K562 (cell line): Measurements from ENCODE around the gene NDUFAF5. TPM values are rescaled to one million over a fixed set of nuclear protein-coding genes. Genes with fewer than 3 reads are reported as not detected.
A peak's percentile ranks its signal among the peaks of the same experiment; 100 is the strongest.

Experiments used
- ATAC-seq: fragments of 200-7000 bp; cut with Tn5 transposase; 3 replicates; pipeline ENCODE4 v1.9.1; 2020; ENCODE audit warnings: moderate library complexity
- BruUV-seq: library from RNA; stranded (reverse); fragments of 400-500 nt; replicated peaks from 2 replicates; lab custom pipeline; 2021; lab: Mats Ljungman, UMichigan
- CTCF ChIA-PET: fragments of 300-600 bp; formaldehyde crosslinking; extraction: SDS; loops from one replicate; lab custom pipeline; 2021; ENCODE audit warnings: low intra/inter-chr PET ratio; lab: Yijun Ruan, JAX
- POLR2A ChIA-PET: fragments of 300-600, 350-650 bp; sonication (Branson Sonifier 250); formaldehyde crosslinking; extraction: SDS; loops from one replicate; lab custom pipeline; 2021; ENCODE audit warnings: antibody characterized with exemption, inconsistent platforms; lab: Yijun Ruan, JAX
- DNase-seq, 4 experiments: peaks; one replicate each; pipeline versions ENCODE4 v3.0.0 to v3.0.0-alpha.2; 2011 to 2018; ENCODE audit warnings: low spot score in 3 of 4, mixed read lengths in 3 of 4; ENCODE audit errors: extremely low read depth in 1 of 4
- FAIRE-seq: peaks from 2 replicates; lab custom pipeline; 2011; peaks lifted over from hg19 to GRCh38; lab: Jason Lieb, UNC
- H2AFZ ChIP-seq: 2 replicates; pipeline ENCODE4 v1.6.0; 2011; ENCODE audit warnings: low read depth, low read length, control low read depth, inconsistent platforms
- H3K27ac ChIP-seq: fragments of 200-600 bp; 3 replicates; pipeline ENCODE4 v1.8.0; 2011; ENCODE audit warnings: low read depth, mild to moderate bottlenecking, control low read depth, inconsistent platforms, low read length, moderate library complexity, mixed read lengths; ENCODE audit errors: extremely low read depth
- H3K27me3 ChIP-seq, 2 experiments: fragments of 300-600 bp in 1 of 2; 2 replicates in 1 of 2; 3 replicates in 1 of 2; pipeline versions ENCODE4 v1.6.0 to v1.8.0; 2011; ENCODE audit warnings: inconsistent platforms in 2 of 2, low read length in 2 of 2, mild to moderate bottlenecking in 1 of 2, mixed read lengths in 1 of 2, moderate library complexity in 1 of 2; ENCODE audit not compliant: control insufficient read depth in 2 of 2, insufficient read depth in 2 of 2
- H3K36me3 ChIP-seq: fragments of 300-600 bp; 3 replicates; pipeline ENCODE4 v1.8.0; 2011; ENCODE audit warnings: mild to moderate bottlenecking, low read length, inconsistent platforms; ENCODE audit not compliant: control insufficient read depth, insufficient read depth
- H3K4me1 ChIP-seq, 2 experiments: fragments of 200-600 bp in 1 of 2; replicated peaks in 1 of 2; 2 replicates in 1 of 2; 3 replicates in 1 of 2; pipeline versions ENCODE4 v1.5.1 to v1.8.0; 2011; ENCODE audit warnings: inconsistent platforms in 2 of 2, low read length in 2 of 2, mild to moderate bottlenecking in 1 of 2, mixed read lengths in 1 of 2, moderate library complexity in 1 of 2; ENCODE audit not compliant: control insufficient read depth in 2 of 2, insufficient read depth in 2 of 2
- H3K4me2 ChIP-seq: 2 replicates; pipeline ENCODE4 v1.6.1; 2011; ENCODE audit warnings: low read length, control low read depth, inconsistent platforms, mixed read lengths; ENCODE audit not compliant: insufficient read depth
- H3K4me3 ChIP-seq: fragments of 200-600 bp; sonication (generic), shearing (Covaris generic); 2 replicates; pipeline ENCODE4 v1.5.1; 2016; ENCODE audit warnings: control low read depth, inconsistent platforms
- H3K79me2 ChIP-seq: fragments of 200-600 bp; 3 replicates; pipeline ENCODE4 v1.8.0; 2011; ENCODE audit warnings: low read length, inconsistent platforms; ENCODE audit not compliant: control insufficient read depth, insufficient read depth
- H3K9ac ChIP-seq, 2 experiments: 2 replicates each; pipeline versions ENCODE4 v1.6.0 to v1.6.1; 2011; ENCODE audit warnings: low read depth in 2 of 2, low read length in 2 of 2, control low read depth in 1 of 2, inconsistent platforms in 1 of 2, mild to moderate bottlenecking in 1 of 2, mixed read lengths in 1 of 2; ENCODE audit not compliant: insufficient read depth in 1 of 2
- H3K9me1 ChIP-seq: one replicate; pipeline ENCODE4 v1.6.0; 2011; ENCODE audit warnings: inconsistent platforms, mild to moderate bottlenecking, low read length, moderate library complexity; ENCODE audit not compliant: control insufficient read depth, insufficient read depth
- H3K9me3 ChIP-seq: replicated peaks from 2 replicates; pipeline ENCODE4 v1.5.1; 2011; ENCODE audit warnings: low read depth, low read length, inconsistent platforms; ENCODE audit not compliant: control insufficient read depth, insufficient read depth
- H4K20me1 ChIP-seq: replicated peaks from 2 replicates; pipeline ENCODE4 v1.6.1; 2011; ENCODE audit warnings: low read length, inconsistent platforms, mixed read lengths; ENCODE audit not compliant: control insufficient read depth, insufficient read depth
- ARID2 ChIP-seq: fragments of 450-650 bp; IDR thresholded peaks from 2 replicates; pipeline ENCODE4 v1.6.1; 2017; ENCODE audit warnings: antibody characterized with exemption, mild to moderate bottlenecking
- BCOR ChIP-seq: fragments of 450-650 bp; IDR thresholded peaks from 2 replicates; pipeline ENCODE4 v1.6.1; 2016
- CREBBP ChIP-seq: IDR thresholded peaks from one replicate; pipeline ENCODE4 v1.6.1; 2012; ENCODE audit warnings: low read depth, mild to moderate bottlenecking, control low read depth, inconsistent platforms, low read length
- EP400 ChIP-seq: fragments of 450-650 bp; IDR thresholded peaks from 2 replicates; pipeline ENCODE4 v1.6.1; 2017; ENCODE audit warnings: antibody characterized with exemption, mild to moderate bottlenecking, moderate library complexity
- HMGXB4 ChIP-seq: sonication (generic); formaldehyde crosslinking; IDR thresholded peaks from 2 replicates; pipeline ENCODE4 v1.8.1; 2023; ENCODE audit warnings: mild to moderate bottlenecking, missing genetic modification reagents
- KLF13 ChIP-seq: fragments of 450-650 bp; IDR thresholded peaks from 2 replicates; pipeline ENCODE4 v1.6.1; 2016; ENCODE audit warnings: missing genetic modification characterization, low read depth, mild to moderate bottlenecking, missing compliant biosample characterization, moderate library complexity, borderline replicate concordance
- NFATC3 ChIP-seq: fragments of 450-650 bp; IDR thresholded peaks from 2 replicates; pipeline ENCODE4 v1.6.1; 2017; ENCODE audit warnings: mild to moderate bottlenecking
- NR2F6 ChIP-seq: fragments of 450-650 bp; formaldehyde crosslinking; IDR thresholded peaks from 2 replicates; pipeline ENCODE4 v1.4.0; 2020; ENCODE audit warnings: mild to moderate bottlenecking
- PKNOX1 ChIP-seq: fragments of 450-650 bp; IDR thresholded peaks from 2 replicates; pipeline ENCODE4 v1.6.1; 2016
- PTTG1 ChIP-seq: fragments of 450-650 bp; IDR thresholded peaks from 2 replicates; pipeline ENCODE4 v1.6.1; 2016; ENCODE audit warnings: low read depth, mild to moderate bottlenecking, missing genetic modification characterization, missing compliant biosample characterization
- TRIM25 ChIP-seq: fragments of 450-650 bp; IDR thresholded peaks from 2 replicates; pipeline ENCODE4 v1.7.0; 2016; ENCODE audit warnings: borderline replicate concordance
- ZNF133 ChIP-seq: fragments of 250-450 bp; sonication (Bioruptor Pico); IDR thresholded peaks from 2 replicates; pipeline ENCODE4 v1.4.0; 2020; ENCODE audit warnings: mild to moderate bottlenecking
- ZNF146 ChIP-seq: IDR thresholded peaks from one replicate; pipeline ENCODE4 v1.6.1; 2018; ENCODE audit warnings: missing compliant biosample characterization; ENCODE audit not compliant: unreplicated experiment
- WGBS: fragments of 100-300 bp; shearing (Covaris generic); methylation state at CpG from one replicate; pipeline ENCODE4 v1.1.6; 2016; ENCODE audit warnings: low coverage, mixed read lengths; ENCODE audit not compliant: insufficient coverage; ENCODE audit errors: missing lambda C conversion rate; 5-methylcytosine and 5-hydroxymethylcytosine counted together
- in situ Hi-C: fragments of 300-500 bp; cut with MboI; formaldehyde crosslinking; loops from 4 replicates; pipeline ENCODE4 v1.15.0; 2018; ENCODE audit warnings: inconsistent platforms, mixed read lengths
- intact Hi-C: fragments of 100-400 bp; cut with micrococcal nuclease; formaldehyde crosslinking; loops from 2 replicates; pipeline ENCODE4 v1.14.2; 2022
- polyA plus RNA-seq, 8 experiments: library from polyadenylated mRNA; depleted of rRNA in 4 of 8; stranded (reverse) in 5 of 8; unstranded in 3 of 8; fragments of >200 nt; fragmentation: Nextera tagmentation in 2 of 8; fragmentation: Illumina TruSeq in 1 of 8; extraction: Ambion mirVana in 2 of 8; extraction: Trizol in 1 of 8; gene quantifications; 2 replicates each; pipeline versions ENCODE4 v1.2.1 to v1.2.3, GENCODE V29; 2011 to 2014; ENCODE audit warnings: inconsistent platforms in 1 of 8, missing spikeins in 1 of 8
- total RNA-seq, 7 experiments: library from RNA; depleted of rRNA in 6 of 7; stranded (reverse); fragments of >200 nt in 6 of 7; fragmentation: Illumina TruSeq in 2 of 7; extraction: Trizol in 2 of 7; gene quantifications; 2 replicates each; pipeline versions ENCODE4 v1.2.1 to v1.2.3, GENCODE V29; 2011 to 2021; ENCODE audit warnings: low replicate concordance in 1 of 7
- TF ChIP-seq, protein P1 (sequence below), 2 experiments: IDR thresholded peaks; 2 replicates each; pipeline ENCODE4 v1.6.1; 2011; ENCODE audit warnings: borderline replicate concordance in 1 of 2, control low read depth in 1 of 2, low read depth in 1 of 2, low read length in 1 of 2, mild to moderate bottlenecking in 1 of 2, mixed read lengths in 1 of 2, moderate library complexity in 1 of 2; ENCODE audit not compliant: insufficient read depth in 1 of 2, insufficient read length in 1 of 2, poor library complexity in 1 of 2, severe bottlenecking in 1 of 2; ENCODE audit errors: extremely low read depth in 1 of 2

NDUFAF5 gene
- total and polyA plus RNA-seq, 9 of the 15 experiments (the other 6 are each of a cell fraction or from before 2014, with no cell fraction given) = 17.2 to 33.1 (median 27.3) TPM

GRCh38 chr20:13786143-13786828, 1.5 kb downstream of the NDUFAF5 start:
- Histone ChIP-seq H3K4me3 (peak overlapping the region; percentile 73), H3K4me2 (peak overlapping the region; percentile 98), H3K27me3 (no peaks in the 10 kb centered on the region), H3K36me3 (peaks cover 64% of the 10 kb centered on the region), H3K9ac (peak overlapping the region; percentile 43 to 83; a peak in 2 of 4 replicates), H2AFZ (no peak overlapping the region), H3K4me1 (peaks cover 3 to 5% of the 10 kb centered on the region in 2 experiments; a peak in 3 of 5 replicates), H3K27ac (peak overlapping the region; percentile 90), H3K9me3 (no peaks in the 10 kb centered on the region), H3K9me1 (no peaks in the 10 kb centered on the region), H4K20me1 (no peaks in the 10 kb centered on the region), H3K79me2 (peaks cover 72% of the 10 kb centered on the region)
- intact Hi-C loops = no loop called here
- BruUV-seq = no TSS peak
- ATAC-seq (peak; percentile 14), FAIRE-seq (no peak), DNase-seq (peak in 1 of 4 experiments; percentile 6)
- ChIA-PET CTCF (no interaction called here), POLR2A (no interaction called here)
- 13% methylated on average over 8 of the region's 8 CpGs for WGBS
- in situ Hi-C loops = no loop called here
- TF ChIP-seq, protein P1, sequence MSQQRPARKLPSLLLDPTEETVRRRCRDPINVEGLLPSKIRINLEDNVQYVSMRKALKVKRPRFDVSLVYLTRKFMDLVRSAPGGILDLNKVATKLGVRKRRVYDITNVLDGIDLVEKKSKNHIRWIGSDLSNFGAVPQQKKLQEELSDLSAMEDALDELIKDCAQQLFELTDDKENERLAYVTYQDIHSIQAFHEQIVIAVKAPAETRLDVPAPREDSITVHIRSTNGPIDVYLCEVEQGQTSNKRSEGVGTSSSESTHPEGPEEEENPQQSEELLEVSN (IDR thresholded peaks at IDR 0.05; ENCODE audit: borderline replicate concordance in 1 of 2, extremely low read depth in 1 of 2, insufficient read depth in 1 of 2, insufficient read length in 1 of 2, low read depth in 1 of 2, low read length in 1 of 2, poor library complexity in 1 of 2, severe bottlenecking in 1 of 2) = peak in 1 of 2 experiments; percentile 41
- TF ChIP-seq HMGXB4 (CRISPR knock-in tag) (no peak), KLF13 (tag) (no peak), CREBBP (no peak), NR2F6 (CRISPR knock-in tag) (no peak), ZNF146 (CRISPR knock-in tag) (no peak), TRIM25 (no peak), ARID2 (no peak), EP400 (no peak), BCOR (no peak), PTTG1 (tag) (no peak), NFATC3 (no peak), ZNF133 (no peak), PKNOX1 (peak; percentile 85)
